ENCODE results near the gene DAG1.

GRCh38 chr3:49424816-49425215, 45.3 kb upstream of the DAG1 start:
- TF ChIP-seq CTCF (conservative IDR thresholded peaks at IDR 0.05 in 1 of 2, IDR thresholded peaks at IDR 0.05 in 1 of 2; ENCODE audit: low read depth in 1 of 2, low read length in 2 of 2) (no peak), EZH2 (IDR thresholded peaks at IDR 0.05; ENCODE audit: low read length, missing control alignments) (no peak)
